Activated CD4-positive, CD25-positive, alpha-beta regulatory T cell treated with anti-CD3 and anti-CD28 coated beads, Interleukin-2, amount 50 U/mL, for 16 hours (primary cell): Measurements from ENCODE around the gene STK10.
A peak's percentile ranks its signal among the peaks of the same experiment; 100 is the strongest.
"Not testable (repeated sequence)": the region's sequence is repeated elsewhere in the genome, so short reads cannot be mapped to it uniquely, and the experiment has no call there.

Experiments
- DNase-seq: peaks from one replicate; pipeline ENCODE4 v3.0.0-alpha.2; 2020; ENCODE audit warnings: low read depth, low spot score

Gene STK10

DNA sequence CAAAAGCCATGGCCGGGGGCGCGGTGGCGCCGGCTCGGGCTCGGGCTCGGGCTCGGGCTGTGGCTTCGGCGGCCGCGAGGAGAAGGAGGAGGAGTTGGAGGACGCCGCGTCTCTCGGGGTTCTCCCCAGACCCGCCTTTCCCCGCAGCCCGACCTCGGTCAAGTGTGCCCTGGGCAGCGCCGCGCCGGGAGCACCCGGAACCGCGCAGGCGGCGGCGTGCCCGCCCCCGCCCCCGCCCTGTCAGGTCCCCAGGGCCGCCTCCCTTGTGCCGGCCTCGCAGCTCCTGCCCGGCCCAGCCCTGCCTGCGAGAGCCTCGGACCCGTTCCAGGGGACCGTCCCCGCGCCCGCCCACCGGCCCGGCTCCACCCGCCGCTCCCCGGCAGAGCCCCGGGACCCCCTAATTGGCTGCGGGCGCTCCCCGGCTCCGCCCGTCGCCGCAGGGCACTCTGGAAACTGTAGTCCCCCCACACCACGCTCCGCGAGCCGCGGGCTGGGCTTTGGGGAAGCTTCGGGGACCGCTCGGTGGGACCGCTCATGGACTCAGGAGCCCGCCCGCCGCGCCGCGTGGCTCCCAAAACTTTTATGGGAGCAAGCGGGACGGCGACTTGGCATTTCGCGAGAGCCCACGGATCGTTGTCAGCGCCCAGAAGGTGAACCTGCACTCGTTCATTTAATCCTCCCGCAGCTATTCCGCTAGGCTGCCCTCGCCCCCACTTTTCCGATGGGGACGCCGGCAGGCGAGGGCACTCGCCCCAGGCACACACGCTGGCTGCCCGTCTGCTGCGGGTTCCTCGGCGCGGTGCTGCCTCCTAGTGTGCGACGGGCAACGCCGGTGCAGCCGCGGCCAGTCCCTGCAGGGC is at the start of gene STK10:
Gene STK10, minus strand, starts transcription at position 192 of the 860 bp plus-strand sequence. Its CDS starts 182 bp downstream, at position 10.
- peak; percentile 77 for DNase-seq

DNA sequence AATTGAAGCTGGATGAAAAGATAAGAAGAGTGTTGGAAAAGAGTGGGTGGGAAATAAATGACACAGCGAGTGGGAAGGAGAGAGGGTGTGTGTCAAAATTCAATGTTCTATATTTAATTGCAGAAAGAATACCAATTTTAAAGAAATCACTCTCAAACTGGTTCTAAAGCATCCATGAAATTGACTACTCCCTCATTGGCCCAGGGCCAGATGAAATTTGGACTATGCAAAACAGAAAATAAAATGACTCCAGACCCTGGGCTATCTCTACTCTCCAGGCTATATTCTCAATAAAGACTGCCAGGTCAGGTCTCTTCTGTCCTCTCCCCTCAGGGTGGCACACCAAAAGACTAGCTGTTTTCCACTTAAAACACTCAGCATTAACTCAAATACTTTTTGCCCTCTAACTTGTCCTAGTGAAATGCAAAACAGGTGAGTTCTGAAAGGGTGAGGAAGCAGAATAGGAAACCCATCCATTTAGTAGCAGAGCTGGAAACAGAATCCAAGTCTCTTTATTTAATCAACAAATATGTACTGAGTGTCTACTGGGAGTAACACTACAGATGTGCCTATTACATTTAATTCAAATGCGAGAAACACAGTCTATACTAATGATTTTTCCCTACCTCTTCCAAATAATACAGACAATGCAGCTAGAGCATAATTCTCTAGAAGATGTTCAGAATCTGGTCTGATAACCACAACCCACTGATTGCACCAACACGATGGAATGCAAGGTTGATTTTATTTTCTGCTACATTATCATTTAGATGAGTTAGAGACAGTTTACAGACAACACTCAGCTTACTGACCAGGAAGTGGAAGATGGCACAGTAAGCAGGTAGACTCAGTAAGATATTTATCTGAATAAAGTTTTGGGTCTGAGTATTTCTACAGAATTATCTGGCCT is 48.1 kb upstream of the STK10 start:
- no peak for DNase-seq

GRCh38 chr5:172235132-172235780 is 47.2 kb upstream of the STK10 start:
- DNase-seq = no peak

- no peak for DNase-seq
These were observed 46.0 kb upstream of the STK10 start for GRCh38 chr5:172234031-172234430.

GRCh38 chr5:172229904-172230303 is 41.9 kb upstream of the STK10 start:
- DNase-seq = no peak

DNA sequence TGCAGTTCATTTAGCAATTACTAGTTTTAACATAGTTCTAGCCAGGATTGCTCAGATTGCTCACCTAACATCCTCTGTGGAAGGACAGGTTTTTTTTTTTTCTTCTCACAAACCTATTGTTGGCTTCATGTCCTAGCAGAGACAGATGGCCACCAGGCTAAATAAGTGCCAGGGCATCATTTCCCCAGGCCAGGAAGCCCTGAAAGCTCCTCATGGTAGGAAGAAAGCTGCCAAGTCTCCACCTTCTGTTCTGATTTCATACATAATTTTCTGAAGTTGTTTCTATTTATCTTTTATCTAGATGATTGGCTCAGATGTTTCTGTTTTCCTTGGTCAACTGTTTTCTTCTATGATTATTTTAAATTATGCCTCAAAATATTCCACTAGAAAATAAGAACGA is 37.0 kb upstream of the STK10 start:
- DNase-seq = no peak

- no peak for DNase-seq
These were observed 36.2 kb upstream of the STK10 start for GRCh38 chr5:172223901-172224873.

- no peak for DNase-seq
These were observed 31.3 kb upstream of the STK10 start for GRCh38 chr5:172219296-172219695.

- no peak for DNase-seq
These were observed 28.3 kb upstream of the STK10 start for GRCh38 chr5:172216345-172216744.

DNA sequence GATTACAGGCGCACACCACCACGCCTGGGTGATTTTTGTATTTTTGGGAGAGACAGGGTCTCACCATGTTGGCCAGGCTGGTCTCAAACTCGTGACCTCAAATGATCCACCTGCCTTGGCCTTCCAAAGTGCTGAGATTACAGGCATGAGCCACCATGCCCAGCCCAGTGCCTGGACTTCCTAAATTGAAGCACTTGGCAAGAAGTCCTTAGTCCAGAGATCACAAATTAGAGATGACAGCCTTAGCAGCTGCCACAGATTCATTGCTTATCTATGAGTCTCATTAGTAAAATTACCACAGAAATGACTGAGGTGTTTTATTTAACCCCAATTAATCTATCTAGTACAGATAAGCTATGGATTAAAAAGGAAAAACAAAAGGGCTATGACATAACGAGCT is 25.1 kb upstream of the STK10 start:
- DNase-seq = no peak

- no peak for DNase-seq
These were observed 23.7 kb upstream of the STK10 start for GRCh38 chr5:172211676-172212075.

GRCh38 chr5:172209714-172210113 is 21.7 kb upstream of the STK10 start:
- DNase-seq = no peak

DNA sequence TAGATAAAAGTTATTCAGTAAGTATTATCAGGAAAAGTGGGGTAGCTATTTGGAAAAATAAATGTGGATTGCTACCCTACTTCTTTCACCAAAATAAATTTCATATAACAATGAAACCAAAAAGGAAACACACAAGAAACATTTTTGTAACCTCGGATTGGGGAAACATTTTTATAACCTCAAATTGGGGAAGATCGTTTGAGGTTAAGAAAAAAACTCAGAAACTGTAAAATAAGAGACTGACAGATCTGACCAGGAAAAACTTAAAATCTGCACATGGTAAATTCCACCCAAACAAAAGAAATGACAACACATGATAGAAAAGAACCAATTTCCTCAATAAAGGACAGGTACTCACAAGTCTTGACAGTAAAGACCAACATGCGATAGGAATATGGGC is 19.5 kb upstream of the STK10 start:
- no peak for DNase-seq

- not testable (repeated sequence) for DNase-seq
These were observed 18.0 kb upstream of the STK10 start for GRCh38 chr5:172205984-172206383.

- DNase-seq = no peak
These were observed 12.5 kb upstream of the STK10 start for GRCh38 chr5:172200476-172200875.

DNA sequence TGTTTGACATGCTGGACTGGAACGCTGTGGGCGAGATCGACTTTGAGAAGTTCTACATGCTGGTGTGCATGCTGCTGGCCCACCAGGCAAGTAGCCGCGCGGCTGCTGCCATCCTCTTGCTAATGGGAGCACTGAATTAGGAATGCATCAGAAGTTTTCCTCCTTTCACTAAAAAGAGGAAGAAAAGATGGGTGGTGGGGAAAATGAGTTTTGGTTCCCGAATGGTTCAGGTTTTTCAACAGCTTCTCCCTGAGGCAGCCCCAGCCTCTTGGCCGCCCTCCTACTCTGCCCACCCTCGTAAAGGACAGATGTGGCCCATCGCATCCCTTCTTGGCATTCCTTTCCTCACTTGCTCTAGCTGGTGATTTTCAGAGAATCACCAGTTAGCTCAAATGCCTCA is 11.4 kb upstream of the STK10 start:
- DNase-seq = no peak

DNA sequence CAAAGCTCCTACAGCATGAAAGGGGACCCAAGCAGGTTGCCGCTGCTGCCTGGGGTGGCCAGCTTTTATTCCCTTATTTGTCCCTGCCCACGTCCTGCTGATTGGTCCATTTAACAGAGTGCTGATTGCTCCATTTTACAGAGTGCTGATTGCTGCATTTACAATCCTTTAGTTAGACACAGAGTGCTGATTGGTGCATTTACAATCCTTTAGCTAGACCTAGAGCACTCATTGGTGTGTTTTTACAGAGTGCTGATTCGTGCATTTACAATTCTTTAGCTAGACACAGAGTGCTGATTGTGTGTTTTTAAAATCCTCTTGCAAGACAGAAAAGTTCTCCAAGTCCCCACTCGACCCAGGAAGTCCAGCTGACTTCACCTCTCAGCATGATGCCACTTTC is 9.8 kb upstream of the STK10 start:
- DNase-seq = not testable (repeated sequence)

DNA sequence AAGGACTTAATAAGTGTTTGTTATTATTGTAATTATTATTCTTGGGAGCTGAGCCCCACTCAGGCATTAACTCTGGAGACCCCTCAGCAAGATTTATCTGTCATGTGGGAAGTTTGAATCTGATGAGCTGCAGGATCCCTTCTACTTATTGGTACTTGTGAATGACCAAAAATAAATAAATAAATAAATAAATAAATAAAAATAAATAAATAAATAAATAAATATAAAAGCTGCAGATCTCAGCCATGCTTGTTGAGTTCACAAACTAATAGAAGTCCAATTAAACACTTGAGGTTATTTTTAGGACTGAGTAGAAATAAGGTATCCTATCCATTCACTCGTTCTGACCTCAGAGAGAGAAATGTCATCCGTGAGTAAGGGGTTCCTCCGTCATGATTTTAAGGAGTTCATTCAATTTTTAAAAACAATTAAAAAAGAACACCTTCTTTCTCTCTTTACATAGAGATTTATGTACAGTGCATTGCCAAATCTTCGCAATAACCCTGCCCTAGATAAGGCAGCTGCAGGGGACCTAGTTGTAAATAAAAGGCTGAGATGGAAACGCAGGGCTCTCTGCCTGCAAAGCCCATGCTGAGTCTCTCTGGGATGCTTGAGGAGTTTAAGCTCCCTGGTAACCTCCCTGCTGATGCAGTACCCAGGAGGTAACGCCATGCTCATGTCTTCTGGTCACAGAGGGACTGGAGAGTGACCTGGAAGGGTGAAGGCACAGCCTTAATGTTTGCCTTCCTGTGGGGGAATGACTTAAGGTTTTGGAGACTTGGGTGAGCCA is 7.2 kb upstream of the STK10 start:
- DNase-seq = no peak

DNA sequence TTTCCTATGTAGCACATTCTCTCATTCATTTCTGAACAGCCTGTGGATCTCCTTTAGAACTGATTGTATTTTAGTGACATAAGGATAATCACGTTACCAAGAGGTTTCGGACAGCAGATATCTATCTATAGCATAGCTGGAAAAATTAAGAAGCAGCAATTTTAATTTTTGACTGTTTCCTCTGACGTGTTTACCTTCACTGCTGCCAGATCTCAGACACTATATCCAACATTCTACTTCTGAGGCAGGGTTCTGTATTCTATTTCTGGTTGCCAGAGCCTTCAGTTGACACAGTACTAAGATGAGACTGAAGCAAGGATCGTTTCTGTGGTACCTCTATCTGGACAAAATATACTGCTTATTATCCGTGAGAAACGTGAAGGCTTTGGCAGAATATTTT is 5.8 kb upstream of the STK10 start, which contains the start of gene EFCAB9:
Gene EFCAB9, plus strand, starts transcription at position 301 of the 400 bp plus-strand sequence. Its CDS starts 1 bp downstream, at position 302.
- no peak for DNase-seq
